GM10266 (cell line): ENCODE results near the gene MYLK.
"Not testable (repeated sequence)": the region's sequence is repeated elsewhere in the genome, so short reads cannot be mapped to it uniquely, and the experiment has no call there.

ENCODE experiments used
- DNase-seq: peaks from one replicate; pipeline ENCODE4 v3.0.0; 2012; ENCODE audit errors: extremely low spot score
- TF ChIP-seq, protein P1 (sequence below): IDR thresholded peaks from 2 replicates; pipeline ENCODE4 v1.5.1; 2012; ENCODE audit warnings: mild to moderate bottlenecking, low read depth; ENCODE audit not compliant: control insufficient read depth, insufficient read depth; ENCODE audit errors: missing control alignments

The MYLK gene

GRCh38 chr3:123914829-123915228, 30.7 kb upstream of the MYLK start:
- DNase-seq = no peak

GRCh38 chr3:123909785-123910184, 25.7 kb upstream of the MYLK start:
- no peak for DNase-seq
- TF ChIP-seq, protein P1, sequence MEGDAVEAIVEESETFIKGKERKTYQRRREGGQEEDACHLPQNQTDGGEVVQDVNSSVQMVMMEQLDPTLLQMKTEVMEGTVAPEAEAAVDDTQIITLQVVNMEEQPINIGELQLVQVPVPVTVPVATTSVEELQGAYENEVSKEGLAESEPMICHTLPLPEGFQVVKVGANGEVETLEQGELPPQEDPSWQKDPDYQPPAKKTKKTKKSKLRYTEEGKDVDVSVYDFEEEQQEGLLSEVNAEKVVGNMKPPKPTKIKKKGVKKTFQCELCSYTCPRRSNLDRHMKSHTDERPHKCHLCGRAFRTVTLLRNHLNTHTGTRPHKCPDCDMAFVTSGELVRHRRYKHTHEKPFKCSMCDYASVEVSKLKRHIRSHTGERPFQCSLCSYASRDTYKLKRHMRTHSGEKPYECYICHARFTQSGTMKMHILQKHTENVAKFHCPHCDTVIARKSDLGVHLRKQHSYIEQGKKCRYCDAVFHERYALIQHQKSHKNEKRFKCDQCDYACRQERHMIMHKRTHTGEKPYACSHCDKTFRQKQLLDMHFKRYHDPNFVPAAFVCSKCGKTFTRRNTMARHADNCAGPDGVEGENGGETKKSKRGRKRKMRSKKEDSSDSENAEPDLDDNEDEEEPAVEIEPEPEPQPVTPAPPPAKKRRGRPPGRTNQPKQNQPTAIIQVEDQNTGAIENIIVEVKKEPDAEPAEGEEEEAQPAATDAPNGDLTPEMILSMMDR = no peak

More at GRCh38 chr3:123914829-123915228, 30.7 kb upstream of the MYLK start:
- TF ChIP-seq, protein P1 = no peak

GRCh38 chr3:123907720-123908119, 23.6 kb upstream of the MYLK start:
- no peak for DNase-seq
- TF ChIP-seq, protein P1 = no peak

DNA sequence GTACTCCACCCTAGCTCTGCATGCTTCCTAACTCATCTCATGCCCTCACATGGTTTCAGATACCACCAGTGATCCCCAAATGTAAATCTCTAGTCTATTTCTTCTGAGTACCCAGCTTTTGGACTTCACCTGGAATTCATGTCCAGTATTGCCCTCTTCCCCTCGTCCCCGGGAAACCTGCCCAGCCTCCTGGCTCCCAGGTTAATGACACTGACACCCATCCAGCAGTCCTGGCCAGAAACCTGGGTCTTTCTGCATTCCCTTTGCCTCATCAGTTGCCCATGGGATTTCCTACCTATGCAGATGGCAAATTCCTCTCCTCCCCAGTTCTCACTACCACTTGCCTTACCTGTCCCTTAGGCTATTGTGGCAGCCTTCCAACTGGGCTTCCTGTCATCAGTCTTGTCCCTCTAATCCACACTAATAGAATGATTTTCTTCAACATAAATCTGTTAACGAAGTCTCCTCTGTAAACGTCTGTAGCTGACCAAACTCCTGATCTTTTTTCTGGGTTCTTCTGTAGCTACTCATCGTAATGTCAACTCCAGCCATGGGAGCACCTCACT, 15.3 kb upstream of the MYLK start:
- no peak for DNase-seq
- TF ChIP-seq, protein P1 = no peak

DNA sequence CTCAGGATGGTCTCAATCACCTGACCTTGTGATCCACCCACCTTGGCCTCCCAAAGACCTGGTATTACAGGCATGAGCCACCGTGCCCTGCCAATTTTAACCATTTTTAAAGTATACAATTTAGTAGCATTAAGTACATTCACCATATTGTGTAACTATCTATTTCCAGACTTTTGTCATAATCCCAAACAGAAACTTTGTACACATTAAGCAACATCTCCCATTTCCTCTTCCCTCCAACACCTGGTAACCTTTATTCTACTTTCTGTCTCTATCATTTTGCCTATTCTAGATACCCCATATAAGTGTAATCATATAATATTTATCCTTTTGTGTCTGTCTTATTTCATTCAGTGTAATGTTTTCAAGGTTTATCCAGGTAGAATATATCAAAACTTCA, 8.9 kb upstream of the MYLK start:
- no peak for DNase-seq
- TF ChIP-seq, protein P1 = no peak

- DNase-seq = no peak
- TF ChIP-seq, protein P1 = no peak
These were observed 8.1 kb upstream of the MYLK start for GRCh38 chr3:123892195-123892594.

DNA sequence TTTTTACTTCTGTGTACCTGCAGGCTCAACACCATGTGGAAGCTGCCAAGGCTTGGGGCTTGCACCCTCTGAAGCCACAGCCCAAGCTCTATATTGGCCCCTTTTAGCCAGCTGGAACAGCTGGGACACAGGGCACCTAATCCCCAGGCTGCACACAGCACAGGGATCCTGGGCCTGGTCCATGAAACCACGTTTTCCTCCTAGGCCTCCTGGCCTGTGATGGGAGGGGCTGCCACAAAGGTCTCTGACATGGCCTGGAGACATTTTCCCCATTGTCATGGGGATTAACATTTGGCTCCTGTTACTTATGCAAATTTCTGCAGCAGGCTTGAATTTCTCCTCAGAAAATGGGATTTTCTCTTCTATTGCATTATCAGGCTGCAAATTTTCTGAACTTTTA, 6.9 kb upstream of the MYLK start:
- DNase-seq = not testable (repeated sequence)

- DNase-seq = not testable (repeated sequence)
These were observed 6.0 kb upstream of the MYLK start for GRCh38 chr3:123890162-123890561.
